OCI-LY1 (cell line): ENCODE data around the gene DEFB128.

Experiments
- H2AFZ ChIP-seq: fragments of 200-600 bp; sonication (generic), shearing (Covaris generic); 2 replicates; pipeline ENCODE4 v1.6.0; 2014; ENCODE audit warnings: antibody characterized with exemption, mild to moderate bottlenecking, low read length
- H3F3A ChIP-seq: fragments of 200-600 bp; sonication (generic), shearing (Covaris generic); 2 replicates; pipeline ENCODE4 v1.6.0; 2014; ENCODE audit warnings: mild to moderate bottlenecking, antibody characterized with exemption, low read length, moderate library complexity; ENCODE audit not compliant: insufficient read depth
- H3K27ac ChIP-seq: fragments of 200-600 bp; sonication (generic); 2 replicates; pipeline ENCODE4 v1.5.1; 2014; ENCODE audit warnings: low read length, mixed run types, mild to moderate bottlenecking, low read depth; ENCODE audit not compliant: poor library complexity, severe bottlenecking
- H3K27me3 ChIP-seq: fragments of 200-600 bp; sonication (generic); 2 replicates; pipeline ENCODE4 v1.6.0; 2014; ENCODE audit warnings: antibody characterized with exemption, mild to moderate bottlenecking, low read length, moderate library complexity; ENCODE audit not compliant: insufficient read depth
- H3K36me3 ChIP-seq: fragments of 200-600 bp; sonication (generic); 2 replicates; pipeline ENCODE4 v1.6.1; 2014; ENCODE audit warnings: mild to moderate bottlenecking, antibody characterized with exemption, low read length, moderate library complexity, mixed read lengths; ENCODE audit not compliant: insufficient read depth
- H3K4me1 ChIP-seq: fragments of 200-600 bp; sonication (generic); 2 replicates; pipeline ENCODE4 v1.5.1; 2014; ENCODE audit warnings: mild to moderate bottlenecking, low read length, moderate library complexity; ENCODE audit not compliant: insufficient read depth, severe bottlenecking
- H3K4me2 ChIP-seq: fragments of 200-600 bp; sonication (generic), shearing (Covaris generic); 2 replicates; pipeline ENCODE4 v1.6.1; 2014; ENCODE audit warnings: low read length
- H3K4me3 ChIP-seq: fragments of 200-600 bp; sonication (generic); 2 replicates; pipeline ENCODE4 v1.5.1; 2014; ENCODE audit warnings: low read length, low read depth, mild to moderate bottlenecking, mixed read lengths; ENCODE audit not compliant: poor library complexity, severe bottlenecking
- H3K79me2 ChIP-seq: fragments of 200-600 bp; shearing (Covaris generic); 2 replicates; pipeline ENCODE4 v1.6.1; 2016; ENCODE audit warnings: mixed run types, low read length, mixed read lengths; ENCODE audit not compliant: insufficient read depth
- H3K9ac ChIP-seq: fragments of 200-600 bp; sonication (generic), shearing (Covaris generic); 2 replicates; pipeline ENCODE4 v1.6.1; 2014; ENCODE audit warnings: mild to moderate bottlenecking, low read length, mixed read lengths
- H3K9me2 ChIP-seq: fragments of 200-600 bp; sonication (generic), shearing (Covaris generic); 2 replicates; pipeline ENCODE4 v1.6.1; 2014; ENCODE audit warnings: low read depth, mild to moderate bottlenecking, low read length, mixed read lengths
- H3K9me3 ChIP-seq: fragments of 200-600 bp; shearing (Covaris generic); 2 replicates; pipeline ENCODE4 v1.6.1; 2014; ENCODE audit warnings: low read length, mixed read lengths
- H4K20me1 ChIP-seq: fragments of 200-600 bp; sonication (generic), shearing (Covaris generic); 2 replicates; pipeline ENCODE4 v1.6.0; 2016; ENCODE audit warnings: mild to moderate bottlenecking, low read length; ENCODE audit not compliant: insufficient read depth
- CTCF ChIP-seq: fragments of 200-600 bp; sonication (generic), shearing (Covaris generic); IDR thresholded peaks from 2 replicates; pipeline ENCODE4 v1.5.1; 2017; ENCODE audit warnings: mild to moderate bottlenecking, antibody characterized with exemption, low read length, moderate library complexity, mixed read lengths
- EZH2 ChIP-seq: fragments of 200-600 bp; sonication (generic), shearing (Covaris generic); IDR thresholded peaks from 2 replicates; pipeline ENCODE4 v1.8.0; 2017; ENCODE audit warnings: borderline replicate concordance, mixed run types, mild to moderate bottlenecking, antibody characterized with exemption, low read length, moderate library complexity, mixed read lengths

DEFB128 gene

GRCh38 chr20:164618-165017 lies 24.9 kb downstream of the DEFB128 start:
- no peaks in the 10 kb centered on the region for H3K36me3 ChIP-seq
- H2AFZ ChIP-seq: no peak overlapping the region
- H3K9ac ChIP-seq: no peak overlapping the region
- H3K27me3 ChIP-seq: no peaks in the 10 kb centered on the region
- no peaks in the 10 kb centered on the region for H3F3A ChIP-seq
- TF ChIP-seq CTCF (no peak), EZH2 (no peak)
- no peaks in the 10 kb centered on the region for H3K9me3 ChIP-seq
- H3K4me3 ChIP-seq: no peak overlapping the region
- no peaks in the 10 kb centered on the region for H3K9me2 ChIP-seq
- no peaks in the 10 kb centered on the region for H3K4me1 ChIP-seq
- H4K20me1 ChIP-seq: no peaks in the 10 kb centered on the region
- no peaks in the 10 kb centered on the region for H3K79me2 ChIP-seq
- H3K27ac ChIP-seq: no peak overlapping the region
- H3K4me2 ChIP-seq: no peak overlapping the region

DNA sequence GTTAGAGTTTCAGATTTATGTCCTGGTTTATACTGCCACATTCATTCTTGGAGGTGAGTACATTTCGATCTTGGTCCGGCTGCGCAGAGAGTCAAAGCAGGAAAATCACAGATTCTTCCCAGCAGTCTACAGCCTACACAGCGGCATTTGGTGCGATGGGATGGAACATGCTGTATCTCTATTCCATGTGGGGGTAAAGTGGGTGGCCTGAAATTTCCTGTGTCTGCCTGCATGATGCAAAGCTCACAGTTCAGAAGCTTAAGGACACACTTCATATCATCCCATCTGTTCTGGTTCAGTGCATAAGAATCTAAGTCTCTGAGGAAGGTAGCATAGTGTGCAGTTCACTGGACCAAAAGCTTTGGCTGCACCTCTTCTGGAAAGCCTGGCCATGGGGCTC lies 32.4 kb downstream of the DEFB128 start, which contains the start of gene DEFB127:
Gene DEFB127, plus strand, starts transcription at position 301 of the 400 bp plus-strand sequence. Its CDS starts 91 bp downstream, at position 392.
- Histone ChIP-seq H3K9me3 (no peaks in the 10 kb centered on the region), H3K9ac (no peak within 1 kb of the TSS)
- TF ChIP-seq EZH2 (no peak), CTCF (no peak)

DNA sequence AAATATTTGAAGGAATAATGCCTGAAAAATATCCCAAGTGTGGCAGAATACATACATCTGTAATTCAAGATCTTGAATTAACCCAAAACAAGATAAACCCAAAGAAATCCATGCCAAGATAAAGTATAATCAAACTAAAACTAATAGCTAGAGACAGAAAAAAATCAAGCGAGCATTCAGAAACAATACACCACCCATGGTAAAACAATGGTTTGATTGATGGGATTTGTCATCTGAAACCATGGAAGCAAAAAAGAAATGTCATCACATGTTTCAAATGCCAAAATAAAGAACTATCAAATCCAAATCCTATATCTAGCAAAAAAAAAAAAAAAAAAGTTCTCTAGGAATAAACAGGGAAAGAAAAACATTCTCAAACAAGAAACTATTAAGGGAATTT lies 37.4 kb downstream of the DEFB128 start:
- no peaks in the 10 kb centered on the region for H3K9me3 ChIP-seq
- no peaks in the 10 kb centered on the region for H3K9me2 ChIP-seq
- H3F3A ChIP-seq: no peaks in the 10 kb centered on the region
- no peak overlapping the region for H2AFZ ChIP-seq
- H3K4me2 ChIP-seq: no peak overlapping the region
- no peaks in the 10 kb centered on the region for H3K36me3 ChIP-seq
- no peaks in the 10 kb centered on the region for H3K79me2 ChIP-seq
- H3K9ac ChIP-seq: no peak overlapping the region
- no peak for TF ChIP-seq EZH2
- TF ChIP-seq CTCF: no peak
- H3K27me3 ChIP-seq: 0 out of 2 replicates have a peak, but pooled peaks cover 4% of the 10 kb centered on the region
- H3K27ac ChIP-seq: no peak overlapping the region
- no peaks in the 10 kb centered on the region for H4K20me1 ChIP-seq
- H3K4me1 ChIP-seq: no peaks in the 10 kb centered on the region
- no peak overlapping the region for H3K4me3 ChIP-seq

More for the DNA sequence above, 32.4 kb downstream of the DEFB128 start, which contains the start of gene DEFB127:
- Histone ChIP-seq H2AFZ (no peak within 1 kb of the TSS), H3K4me2 (no peak within 1 kb of the TSS), H3K27ac (no peak within 1 kb of the TSS), H3K36me3 (no peaks in the 10 kb centered on the region), H3K4me1 (no peaks in the 10 kb centered on the region), H3K9me2 (no peaks in the 10 kb centered on the region), H3K4me3 (no peak within 1 kb of the TSS), H3K27me3 (no peaks in the 10 kb centered on the region), H3F3A (no peaks in the 10 kb centered on the region), H3K79me2 (no peaks in the 10 kb centered on the region), H4K20me1 (no peaks in the 10 kb centered on the region)
